Uterus (tissue), 4 donors: ENCODE data around the gene SLC25A21. TPM values are rescaled to one million over a fixed set of nuclear protein-coding genes. Genes with fewer than 3 reads are reported as not detected.

Source experiments
- DNase-seq, 2 donors: peaks; one replicate each; pipeline ENCODE4 v3.0.0-alpha.2; 2019 to 2020
- H3K27ac ChIP-seq, 2 donors: fragments of 200-600 bp; sonication (generic); 1 replicate in 1 of 2; 2 replicates in 1 of 2; pipeline ENCODE4 v1.5.1; 2016 to 2018
- H3K27me3 ChIP-seq, 2 donors: fragments of 200-600 bp; sonication (generic); one replicate each; pipeline ENCODE4 v1.5.1; 2018 to 2019; ENCODE audit warnings: control low read depth in 1 of 2
- H3K36me3 ChIP-seq, 2 donors: fragments of 200-600 bp; sonication (generic); one replicate each; pipeline ENCODE4 v1.5.1; 2019; ENCODE audit warnings: control low read depth in 1 of 2
- H3K4me1 ChIP-seq, 2 donors: fragments of 200-600 bp; sonication (generic); one replicate each; pipeline ENCODE4 v1.5.1; 2018 to 2019; ENCODE audit warnings: control low read depth in 1 of 2
- H3K4me3 ChIP-seq, 2 donors: fragments of 200-600 bp; sonication (generic); 1 replicate in 1 of 2; 2 replicates in 1 of 2; pipeline ENCODE4 v1.5.1; 2018 to 2019; ENCODE audit warnings: mild to moderate bottlenecking in 1 of 2
- H3K9me3 ChIP-seq, 2 donors: fragments of 200-600 bp; sonication (generic); one replicate each; pipeline ENCODE4 v1.5.1; 2019; ENCODE audit warnings: control low read depth in 1 of 2
- CTCF ChIP-seq, 4 experiments: fragments of 200-600 bp in 2 of 4; fragments of 450-650 bp in 2 of 4; sonication (generic) in 2 of 4; IDR thresholded peaks; one replicate each; pipeline ENCODE4 v1.5.1; 2016 to 2019; ENCODE audit warnings: antibody characterized with exemption in 4 of 4, mild to moderate bottlenecking in 2 of 4, moderate library complexity in 1 of 4
- POLR2A ChIP-seq, 2 donors: fragments of 450-650 bp; IDR thresholded peaks; one replicate each; pipeline ENCODE4 v1.6.1; 2016; ENCODE audit warnings: antibody characterized with exemption in 2 of 2, mild to moderate bottlenecking in 1 of 2, moderate library complexity in 1 of 2
- intact Hi-C: fragments of 100-400 bp; cut with DNase I; formaldehyde crosslinking; loops from one replicate; pipeline ENCODE4 v1.15.1; 2023; ENCODE audit warnings: low total_unique reads
- total RNA-seq, 4 donors: library from RNA; depleted of rRNA in 3 of 4; stranded (reverse); fragments of >200 nt in 3 of 4; gene quantifications; one replicate each; pipeline versions ENCODE4 v1.1.0 to v1.2.4, GENCODE V29; 2014 to 2023
- donor health status: DM: yes; HTN: yes; CAD: no.

SLC25A21 gene
- total RNA-seq, 4 donors from 2014 or later: under 0.01 to 3.0 (median 2.0) TPM; not detected in 1

DNA sequence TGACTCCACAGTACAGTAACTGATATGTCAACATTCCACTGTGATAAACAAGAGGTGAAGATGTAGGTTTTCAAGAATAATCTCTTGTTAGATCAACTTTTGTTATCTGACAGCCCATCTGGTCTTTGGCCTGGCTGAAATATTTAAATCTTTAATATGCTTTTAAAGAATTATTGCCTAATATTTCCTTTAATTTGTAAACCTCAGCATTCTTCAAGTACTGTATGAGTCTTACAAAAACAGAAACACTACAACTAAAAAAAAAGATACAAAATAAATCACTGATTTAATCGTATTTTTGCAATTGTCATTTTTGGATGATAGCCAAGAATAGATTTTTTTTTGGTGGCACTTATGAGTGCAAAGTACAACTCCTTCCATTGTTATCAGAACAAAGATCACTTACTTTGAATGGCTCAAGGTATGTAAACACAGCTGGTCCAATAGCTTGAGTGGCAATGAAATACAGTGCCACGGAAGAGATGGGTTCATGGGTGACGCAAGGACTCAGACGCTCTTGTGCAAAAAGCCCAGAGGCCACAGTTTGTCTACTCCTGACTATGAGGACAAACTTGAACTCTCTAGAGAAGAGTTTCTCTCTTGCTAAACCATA is 401.3 kb downstream of the SLC25A21 start:
- Histone ChIP-seq H3K36me3 (no peaks in the 10 kb centered on the region), H3K4me3 (no peak overlapping the region), H3K4me1 (no peaks in the 10 kb centered on the region), H3K9me3 (no peaks in the 10 kb centered on the region), H3K27ac (no peak overlapping the region), H3K27me3 (no peaks in the 10 kb centered on the region)
- intact Hi-C loops: no loop called here
- DNase-seq: no peak
- TF ChIP-seq CTCF (IDR thresholded peaks at IDR 0.05): no peak
- no peak for TF ChIP-seq POLR2A (IDR thresholded peaks at IDR 0.05)

GRCh38 chr14:36768638-36769337 is 403.6 kb downstream of the SLC25A21 start:
- H3K4me3 ChIP-seq: no peak overlapping the region
- H3K27me3 ChIP-seq: no peaks in the 10 kb centered on the region
- DNase-seq: no peak
- no peaks in the 10 kb centered on the region for H3K4me1 ChIP-seq
- H3K36me3 ChIP-seq: no peaks in the 10 kb centered on the region
- H3K27ac ChIP-seq: no peak overlapping the region
- TF ChIP-seq CTCF (IDR thresholded peaks at IDR 0.05) (no peak), POLR2A (IDR thresholded peaks at IDR 0.05) (no peak)
- intact Hi-C loops: no loop called here
- H3K9me3 ChIP-seq: no peaks in the 10 kb centered on the region

DNA sequence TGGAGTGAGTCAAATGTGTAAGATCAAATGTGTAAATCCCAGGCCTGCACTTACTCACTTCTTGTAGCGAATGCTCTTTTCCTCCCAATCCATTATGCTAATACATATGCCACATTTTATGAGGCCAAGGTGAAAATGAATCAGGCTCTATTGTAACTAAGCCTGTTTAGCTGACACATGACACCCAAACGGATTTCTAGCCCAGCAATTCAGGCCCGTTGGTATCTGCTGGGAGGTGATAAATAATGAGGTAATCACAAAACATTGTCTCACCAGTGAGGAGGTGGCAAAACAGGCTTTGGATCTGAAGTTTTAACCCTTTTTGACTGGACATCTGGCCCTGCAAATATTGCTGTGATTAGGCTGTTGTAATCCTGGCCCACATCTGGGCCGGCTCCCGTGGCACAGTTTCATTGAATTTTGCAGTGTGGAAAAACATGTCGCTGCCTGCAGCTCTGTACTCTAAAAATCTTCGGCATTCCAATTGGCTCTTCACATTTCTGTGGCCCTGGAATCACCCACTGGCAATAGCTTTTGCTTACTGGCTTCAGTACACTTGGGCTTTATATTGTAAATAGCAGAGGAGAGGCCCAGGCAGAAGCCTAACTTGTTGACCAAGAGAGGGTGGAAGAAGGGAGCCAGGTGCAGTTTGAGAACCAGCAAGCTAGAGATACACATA is 404.7 kb downstream of the SLC25A21 start:
- TF ChIP-seq POLR2A (IDR thresholded peaks at IDR 0.05) (no peak), CTCF (IDR thresholded peaks at IDR 0.05) (no peak)
- no peak overlapping the region for H3K4me3 ChIP-seq
- no peak for DNase-seq
- intact Hi-C loops: no loop called here
- no peaks in the 10 kb centered on the region for H3K4me1 ChIP-seq
- H3K9me3 ChIP-seq: no peaks in the 10 kb centered on the region
- H3K27me3 ChIP-seq: no peaks in the 10 kb centered on the region
- H3K36me3 ChIP-seq: no peaks in the 10 kb centered on the region
- no peak overlapping the region for H3K27ac ChIP-seq

DNA sequence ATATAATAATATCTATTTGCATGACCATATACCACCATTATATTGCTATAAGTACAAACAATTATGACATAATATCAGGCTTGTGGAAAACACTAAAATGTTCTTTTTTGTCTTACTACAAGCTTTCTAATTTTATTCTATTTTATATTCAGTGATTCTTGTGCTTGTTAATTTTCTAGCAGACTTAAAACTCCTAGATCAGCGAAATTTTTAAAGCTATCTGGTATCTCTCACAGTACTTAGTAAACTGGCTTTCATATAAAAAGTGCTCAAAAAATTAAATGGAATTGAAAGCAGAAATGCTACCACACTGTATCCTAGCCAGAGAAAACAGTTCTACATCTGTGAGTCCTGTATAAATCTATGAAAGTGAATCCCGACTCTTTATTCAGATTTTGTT is 405.4 kb downstream of the SLC25A21 start:
- no peak for TF ChIP-seq POLR2A (IDR thresholded peaks at IDR 0.05)
- TF ChIP-seq CTCF (IDR thresholded peaks at IDR 0.05): no peak
- no peaks in the 10 kb centered on the region for H3K36me3 ChIP-seq
- H3K4me3 ChIP-seq: no peak overlapping the region
- no peaks in the 10 kb centered on the region for H3K4me1 ChIP-seq
- intact Hi-C loops: no loop called here
- no peak overlapping the region for H3K27ac ChIP-seq
- DNase-seq: no peak
- no peaks in the 10 kb centered on the region for H3K9me3 ChIP-seq
- H3K27me3 ChIP-seq: no peaks in the 10 kb centered on the region
